K562 (cell line): ENCODE measurements around the gene CYSRT1. TPM values are rescaled to one million over a fixed set of nuclear protein-coding genes. Genes with fewer than 3 reads are reported as not detected.
A peak's percentile ranks its signal among the peaks of the same experiment; 100 is the strongest.

Experiments used
- CAMTA2 ChIP-seq: fragments of 250-450 bp; sonication (Bioruptor Pico); conservative IDR thresholded peaks from 2 replicates; pipeline ENCODE4 v1.5.1; 2022
- FIP1L1 ChIP-seq: fragments of 200-400 bp; formaldehyde crosslinking; IDR thresholded peaks from 2 replicates; pipeline ENCODE4 v1.6.1; 2018; ENCODE audit warnings: mild to moderate bottlenecking, low read depth, low read length; ENCODE audit not compliant: poor library complexity, severe bottlenecking
- HDAC6 ChIP-seq: IDR thresholded peaks from 2 replicates; pipeline ENCODE4 v1.6.1; 2012; ENCODE audit warnings: low read depth, mild to moderate bottlenecking, control low read depth, inconsistent platforms, low read length, moderate library complexity
- ZNF282 ChIP-seq: sonication (generic); formaldehyde crosslinking; IDR thresholded peaks from 2 replicates; pipeline ENCODE4 v1.8.1; 2023; ENCODE audit warnings: missing genetic modification reagents
- ZNF589 ChIP-seq: fragments of 200-800 bp; sonication (Bioruptor generic); IDR thresholded peaks from 2 replicates; pipeline ENCODE4 v1.6.1; 2016; ENCODE audit warnings: low read depth, missing genetic modification characterization, missing compliant biosample characterization
- polyA plus RNA-seq, 8 experiments: library from polyadenylated mRNA; depleted of rRNA in 4 of 8; stranded (reverse) in 5 of 8; unstranded in 3 of 8; fragments of >200 nt; fragmentation: Nextera tagmentation in 2 of 8; fragmentation: Illumina TruSeq in 1 of 8; extraction: Ambion mirVana in 2 of 8; extraction: Trizol in 1 of 8; gene quantifications; 2 replicates each; pipeline versions ENCODE4 v1.2.1 to v1.2.3, GENCODE V29; 2011 to 2014; ENCODE audit warnings: inconsistent platforms in 1 of 8, missing spikeins in 1 of 8
- total RNA-seq, 7 experiments: library from RNA; depleted of rRNA in 6 of 7; stranded (reverse); fragments of >200 nt in 6 of 7; fragmentation: Illumina TruSeq in 2 of 7; extraction: Trizol in 2 of 7; gene quantifications; 2 replicates each; pipeline versions ENCODE4 v1.2.1 to v1.2.3, GENCODE V29; 2011 to 2021; ENCODE audit warnings: low replicate concordance in 1 of 7
- TF ChIP-seq, protein P1 (sequence below): sonication (generic); formaldehyde crosslinking; IDR thresholded peaks from 2 replicates; pipeline ENCODE4 v1.8.1; 2023; ENCODE audit warnings: mild to moderate bottlenecking, missing genetic modification reagents
- TF ChIP-seq, protein P2 (sequence below): sonication (generic); formaldehyde crosslinking; IDR thresholded peaks from 2 replicates; pipeline ENCODE4 v1.8.0; 2022; ENCODE audit warnings: mild to moderate bottlenecking, missing genetic modification reagents

CYSRT1 gene
- total and polyA plus RNA-seq, 9 of the 15 experiments (the other 6 are each of a cell fraction or from before 2014, with no cell fraction given): 0.04 to 1.4 (median 0.42) TPM; not detected in 3

GRCh38 chr9:137218212-137218753 lies 6.7 kb upstream of the CYSRT1 start (continued):
- TF ChIP-seq, protein P1, sequence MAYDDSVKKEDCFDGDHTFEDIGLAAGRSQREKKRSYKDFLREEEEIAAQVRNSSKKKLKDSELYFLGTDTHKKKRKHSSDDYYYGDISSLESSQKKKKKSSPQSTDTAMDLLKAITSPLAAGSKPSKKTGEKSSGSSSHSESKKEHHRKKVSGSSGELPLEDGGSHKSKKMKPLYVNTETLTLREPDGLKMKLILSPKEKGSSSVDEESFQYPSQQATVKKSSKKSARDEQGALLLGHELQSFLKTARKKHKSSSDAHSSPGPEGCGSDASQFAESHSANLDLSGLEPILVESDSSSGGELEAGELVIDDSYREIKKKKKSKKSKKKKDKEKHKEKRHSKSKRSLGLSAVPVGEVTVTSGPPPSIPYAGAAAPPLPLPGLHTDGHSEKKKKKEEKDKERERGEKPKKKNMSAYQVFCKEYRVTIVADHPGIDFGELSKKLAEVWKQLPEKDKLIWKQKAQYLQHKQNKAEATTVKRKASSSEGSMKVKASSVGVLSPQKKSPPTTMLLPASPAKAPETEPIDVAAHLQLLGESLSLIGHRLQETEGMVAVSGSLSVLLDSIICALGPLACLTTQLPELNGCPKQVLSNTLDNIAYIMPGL (CRISPR knock-in tag): 0 out of 2 replicates have a peak, but pooled peaks have one; percentile 47
- TF ChIP-seq CAMTA2 (CRISPR knock-in tag) (0 out of 2 replicates have a peak, but pooled peaks have one; percentile 5), HDAC6 (no peak), ZNF589 (CRISPR knock-in tag) (0 out of 2 replicates have a peak, but pooled peaks have one; percentile 1), FIP1L1 (peak; percentile 39), ZNF282 (CRISPR knock-in tag) (0 out of 2 replicates have a peak, but pooled peaks have one; percentile 27)
- TF ChIP-seq, protein P2, sequence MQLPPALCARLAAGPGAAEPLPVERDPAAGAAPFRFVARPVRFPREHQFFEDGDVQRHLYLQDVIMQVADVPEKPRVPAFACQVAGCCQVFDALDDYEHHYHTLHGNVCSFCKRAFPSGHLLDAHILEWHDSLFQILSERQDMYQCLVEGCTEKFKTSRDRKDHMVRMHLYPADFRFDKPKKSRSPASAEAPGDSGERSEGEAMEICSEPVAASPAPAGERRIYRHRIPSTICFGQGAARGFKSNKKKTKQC: 0 out of 2 replicates have a peak, but pooled peaks have one; percentile 9
